Right cardiac atrium (tissue), 5 donors: ENCODE data around the gene CDC42BPB. TPM values are rescaled to one million over a fixed set of nuclear protein-coding genes. Genes with fewer than 3 reads are reported as not detected.

Experiments used
- ATAC-seq, 2 donors: fragments of 200-7000 bp; cut with Tn5 transposase; one replicate each; pipeline versions ENCODE4 v1.8.0 to v1.9.1; 2020; ENCODE audit warnings: moderate library complexity in 2 of 2, mild to moderate bottlenecking in 1 of 2
- DNase-seq, 3 donors: peaks; one replicate each; pipeline ENCODE4 v3.0.0-alpha.2; 2020
- H3K27ac ChIP-seq: one replicate; pipeline ENCODE4 v1.5.1; 2013; ENCODE audit warnings: mild to moderate bottlenecking, low read length, control low read depth, moderate library complexity
- H3K27me3 ChIP-seq: one replicate; pipeline ENCODE4 v1.6.1; 2013; ENCODE audit not compliant: control insufficient read depth, insufficient read depth
- H3K4me1 ChIP-seq: one replicate; pipeline ENCODE4 v1.6.1; 2013; ENCODE audit warnings: low read length; ENCODE audit not compliant: control insufficient read depth, insufficient read depth
- H3K4me3 ChIP-seq: one replicate; pipeline ENCODE4 v1.5.1; 2013; ENCODE audit warnings: low read length, control low read depth
- H3K9me3 ChIP-seq: one replicate; pipeline ENCODE4 v1.6.1; 2013; ENCODE audit warnings: low read length; ENCODE audit not compliant: control insufficient read depth
- WGBS: extraction: QIAGEN DNeasy Blood & Tissue Kit; methylation state at CpG from one replicate; pipeline ENCODE4 v1.1.7; 2013; 5-methylcytosine and 5-hydroxymethylcytosine counted together
- intact Hi-C, 4 donors: fragments of 100-400 bp; cut with DNase I; formaldehyde crosslinking; loops; one replicate each; pipeline versions ENCODE4 v1.11.0 to v1.14.0; 2022 to 2023
- polyA plus RNA-seq: library from polyadenylated mRNA; stranded (reverse); fragments of 200-250 nt; gene quantifications from one replicate; pipeline ENCODE4 v1.2.3, GENCODE V29; 2013
- total RNA-seq, 4 donors: library from RNA; stranded (reverse); fragmentation: NEBNext Ultra II Directional; extraction: Animal tissue kit (Norgen Biotek cat#: 25700); gene quantifications; one replicate each; pipeline ENCODE4 v1.2.1, GENCODE V29; 2021
- donor health status: healthy with polysubstance abuse.
- donor health status: DM: no; HTN: yes; CAD: no.
- donor health status: DM: no; HTN: no; CAD: no.
- donor health status: DM: no; HTN: yes; CAD: no; lungs with severe emphysema.
- donor health status: DM: yes; HTN: yes; CAD: no.

CDC42BPB gene
- total and polyA plus RNA-seq, 5 donors: 42.5 to 82.5 (median 69.7) TPM

DNA sequence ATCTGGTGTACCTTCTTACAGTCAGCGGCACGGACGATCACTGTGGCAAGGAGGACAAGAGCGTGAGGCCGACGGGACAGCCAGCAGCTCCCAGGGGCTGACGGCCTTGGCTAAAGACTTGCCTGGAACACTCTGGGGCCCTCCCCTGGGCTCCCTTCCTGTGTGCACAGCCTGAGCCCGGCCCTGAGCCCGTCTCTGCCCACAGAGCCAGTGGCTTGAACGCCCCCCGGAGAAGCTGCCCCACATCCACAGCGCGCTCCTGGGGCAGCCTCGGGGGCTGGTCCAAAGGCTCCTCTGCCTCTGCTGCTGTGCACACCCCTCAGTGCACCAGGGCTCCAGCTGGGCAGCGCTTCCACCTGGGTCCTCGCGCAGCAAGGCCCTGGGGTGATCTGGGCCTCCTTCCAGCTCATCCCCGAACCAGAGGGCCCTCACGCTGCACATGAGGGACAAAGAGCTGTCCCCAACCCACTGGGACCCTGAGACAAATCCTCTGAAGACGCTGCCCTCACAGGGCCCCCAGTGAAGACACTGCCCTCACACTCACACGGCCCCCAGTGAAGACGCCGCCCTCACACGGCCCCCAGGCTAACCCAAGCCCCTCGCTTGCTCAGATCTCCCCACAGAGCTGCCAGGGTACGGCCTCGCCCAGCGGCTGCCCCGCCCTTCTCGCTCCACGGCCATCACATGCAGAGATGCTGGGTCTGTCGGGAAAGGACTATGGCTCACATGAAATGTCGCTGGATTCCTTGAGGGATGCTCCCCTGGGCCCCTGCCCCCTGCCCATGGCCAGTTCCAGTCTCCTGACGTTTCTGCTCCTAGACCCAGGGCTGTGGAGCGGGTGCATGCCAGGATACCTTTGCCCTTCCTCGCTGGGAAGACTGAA, 112.7 kb downstream of the CDC42BPB start:
- Histone ChIP-seq H3K9me3 (no peaks in the 10 kb centered on the region), H3K4me3 (no peak overlapping the region), H3K27ac (no peak overlapping the region), H3K4me1 (no peaks in the 10 kb centered on the region), H3K27me3 (no peaks in the 10 kb centered on the region)
- peak in 1 of 2 donors; percentile 4 for ATAC-seq
- DNase-seq: peak in 1 of 3 donors; percentile 48
- intact Hi-C loops: no loop called here
- 92% methylated on average over 36 of the region's 36 CpGs for WGBS

- H3K27me3 ChIP-seq: no peaks in the 10 kb centered on the region
Measured at GRCh38 chr14:102943979-102944378, 113.4 kb downstream of the CDC42BPB start.

DNA sequence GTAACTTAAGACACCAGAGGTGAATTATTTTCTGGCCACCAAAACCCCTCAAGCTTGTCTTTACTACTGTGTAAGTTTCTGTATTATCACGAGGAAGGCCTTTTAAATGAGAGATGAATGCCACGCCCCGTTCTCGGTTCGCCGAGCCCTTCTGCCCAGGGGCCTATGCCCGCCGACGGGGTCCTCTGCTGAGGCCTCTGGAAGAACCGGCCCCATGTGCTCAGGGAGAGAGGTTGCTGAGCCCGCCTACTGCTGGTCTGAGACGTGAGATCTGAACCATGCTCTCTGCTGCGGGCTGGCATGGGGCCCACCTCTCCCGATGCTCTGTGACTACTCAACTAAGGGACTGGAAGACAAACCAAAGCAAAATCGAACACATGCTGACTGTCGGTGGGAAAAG, 113.9 kb downstream of the CDC42BPB start:
- no peak for DNase-seq
- no peaks in the 10 kb centered on the region for H3K4me1 ChIP-seq
- H3K27me3 ChIP-seq: no peaks in the 10 kb centered on the region
- no peaks in the 10 kb centered on the region for H3K9me3 ChIP-seq
- intact Hi-C loops: no loop called here
- ATAC-seq: no peak
- WGBS: 88% methylated on average over 16 of the region's 16 CpGs
- no peak overlapping the region for H3K27ac ChIP-seq
- no peak overlapping the region for H3K4me3 ChIP-seq

More at GRCh38 chr14:102943979-102944378, 113.4 kb downstream of the CDC42BPB start:
- H3K27ac ChIP-seq: no peak overlapping the region
- H3K4me1 ChIP-seq: no peaks in the 10 kb centered on the region
- DNase-seq: no peak
- ATAC-seq: no peak
- H3K9me3 ChIP-seq: no peaks in the 10 kb centered on the region
- no peak overlapping the region for H3K4me3 ChIP-seq
- intact Hi-C loops: no loop called here
- 93% methylated on average over 15 of the region's 15 CpGs for WGBS

- no peaks in the 10 kb centered on the region for H3K4me1 ChIP-seq
- intact Hi-C loops: no loop called here
- WGBS: 86% methylated on average over 13 of the region's 13 CpGs
- no peaks in the 10 kb centered on the region for H3K9me3 ChIP-seq
- DNase-seq: no peak
- H3K27ac ChIP-seq: no peak overlapping the region
- H3K27me3 ChIP-seq: no peaks in the 10 kb centered on the region
- no peak overlapping the region for H3K4me3 ChIP-seq
- ATAC-seq: peak in 1 of 2 donors; percentile 6
Measured at GRCh38 chr14:102942069-102942468, 115.3 kb downstream of the CDC42BPB start.

GRCh38 chr14:102941419-102942011, 115.8 kb downstream of the CDC42BPB start:
- ATAC-seq (no peak), DNase-seq (no peak)
- Histone ChIP-seq H3K4me1 (no peaks in the 10 kb centered on the region), H3K27me3 (no peaks in the 10 kb centered on the region), H3K4me3 (no peak overlapping the region), H3K27ac (no peak overlapping the region), H3K9me3 (no peaks in the 10 kb centered on the region)
- intact Hi-C loops: no loop called here
- WGBS: 64% methylated on average over 10 of the region's 10 CpGs

DNA sequence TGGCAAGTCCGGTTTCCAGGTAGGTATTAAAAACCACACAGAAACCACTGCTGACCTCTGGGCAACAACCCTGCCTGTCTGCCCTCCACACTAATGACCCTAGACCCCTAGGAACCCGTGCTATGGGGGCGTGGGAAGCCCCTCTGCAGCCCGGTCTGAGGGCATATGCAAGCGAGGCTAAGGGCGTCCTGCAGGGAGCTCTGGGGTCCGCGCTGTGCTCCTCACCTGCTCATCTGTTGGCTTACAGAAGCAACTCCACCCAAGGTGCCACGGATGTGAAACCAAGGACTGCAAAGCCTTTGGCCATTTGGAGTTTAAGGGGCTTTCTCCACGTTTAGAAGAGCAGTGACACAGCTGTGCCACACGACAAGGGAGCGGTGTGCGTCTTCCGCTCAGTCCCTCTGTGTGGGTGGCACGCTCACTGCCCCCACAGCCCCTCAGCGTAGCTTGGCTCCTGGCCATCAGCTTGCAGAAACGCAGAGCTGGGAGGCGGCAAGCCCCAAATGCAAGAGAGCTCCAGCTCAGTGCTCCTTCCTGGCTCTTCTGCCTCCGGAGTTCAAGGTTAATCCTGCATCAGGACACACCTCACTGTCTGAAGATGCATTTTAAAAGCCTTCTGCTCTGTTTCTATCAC, 116.5 kb downstream of the CDC42BPB start:
- H3K4me1 ChIP-seq: no peaks in the 10 kb centered on the region
- H3K4me3 ChIP-seq: no peak overlapping the region
- DNase-seq (peak in 1 of 3 donors; percentile 42), ATAC-seq (no peak)
- WGBS: 75% methylated on average over 19 of the region's 19 CpGs
- no peaks in the 10 kb centered on the region for H3K9me3 ChIP-seq
- H3K27ac ChIP-seq: no peak overlapping the region
- no peaks in the 10 kb centered on the region for H3K27me3 ChIP-seq
- intact Hi-C loops: no loop called here

- H3K27me3 ChIP-seq: no peaks in the 10 kb centered on the region
- H3K4me3 ChIP-seq: no peak overlapping the region
- no peaks in the 10 kb centered on the region for H3K4me1 ChIP-seq
- no peak overlapping the region for H3K27ac ChIP-seq
- ATAC-seq (peak in 1 of 2 donors; percentile 19), DNase-seq (peak in 1 of 3 donors; percentile 58)
- WGBS: 93% methylated on average over 43 of the region's 43 CpGs
- H3K9me3 ChIP-seq: no peaks in the 10 kb centered on the region
- intact Hi-C loops: no loop called here
Measured at GRCh38 chr14:102939820-102940561, 117.4 kb downstream of the CDC42BPB start.

GRCh38 chr14:102939329-102939728, 118.0 kb downstream of the CDC42BPB start:
- intact Hi-C loops: no loop called here
- DNase-seq: no peak
- Histone ChIP-seq H3K4me1 (no peaks in the 10 kb centered on the region), H3K4me3 (no peak overlapping the region), H3K9me3 (no peaks in the 10 kb centered on the region), H3K27me3 (no peaks in the 10 kb centered on the region), H3K27ac (no peak overlapping the region)
- 95% methylated on average over 18 of the region's 18 CpGs for WGBS
- ATAC-seq: no peak

- H3K27ac ChIP-seq: no peak overlapping the region
- H3K4me3 ChIP-seq: no peak overlapping the region
- DNase-seq (peak in 1 of 3 donors; percentile 49), ATAC-seq (no peak)
- H3K4me1 ChIP-seq: no peaks in the 10 kb centered on the region
- WGBS: 86% methylated on average over 12 of the region's 12 CpGs
- intact Hi-C loops: no loop called here
- H3K9me3 ChIP-seq: no peaks in the 10 kb centered on the region
- no peaks in the 10 kb centered on the region for H3K27me3 ChIP-seq
Measured at GRCh38 chr14:102938191-102938590, 119.2 kb downstream of the CDC42BPB start.

DNA sequence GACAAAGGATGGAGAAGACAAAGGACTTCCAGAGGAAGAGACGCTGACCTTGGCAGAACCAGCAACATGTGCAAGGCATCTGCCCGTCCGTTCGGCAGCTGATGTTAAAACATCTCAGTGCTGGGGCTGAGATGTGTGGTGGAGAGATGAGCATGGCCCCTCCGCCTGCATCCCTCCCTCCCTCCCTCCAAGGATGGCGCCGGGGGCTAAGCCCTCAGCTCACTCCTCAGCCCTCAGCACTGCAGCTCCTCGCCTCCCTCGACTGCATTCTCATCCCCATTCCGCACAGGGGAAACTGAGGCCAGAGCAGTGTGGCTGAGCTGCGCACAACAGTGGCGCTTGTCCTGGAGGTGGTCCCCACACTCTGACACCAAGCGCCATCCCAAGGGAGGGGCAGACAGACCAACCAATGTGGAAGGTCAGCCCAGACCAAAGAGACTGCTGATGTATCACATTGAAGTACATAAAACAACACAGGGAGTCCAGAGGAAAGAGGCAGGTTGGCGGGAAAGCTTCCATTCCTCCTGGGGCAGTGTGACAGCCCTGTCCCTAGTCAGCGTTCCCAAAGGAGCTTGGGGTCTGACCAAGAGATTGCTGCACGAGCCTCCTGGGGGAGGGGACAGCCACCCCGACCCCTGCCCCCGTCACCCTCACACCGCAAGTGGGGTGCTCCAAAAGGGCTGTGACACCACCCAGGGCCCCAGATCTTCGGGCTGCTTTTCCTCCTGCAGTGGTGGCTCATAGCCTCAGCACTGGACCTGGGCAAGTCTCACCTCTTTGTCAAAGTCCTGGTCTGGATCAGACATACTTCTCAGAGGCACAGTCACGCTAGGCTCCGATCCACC, 119.8 kb downstream of the CDC42BPB start:
- Histone ChIP-seq H3K27ac (no peak overlapping the region), H3K9me3 (no peaks in the 10 kb centered on the region), H3K4me3 (no peak overlapping the region), H3K27me3 (no peaks in the 10 kb centered on the region), H3K4me1 (no peaks in the 10 kb centered on the region)
- WGBS: 90% methylated on average over 22 of the region's 22 CpGs
- ATAC-seq: no peak
- intact Hi-C loops: no loop called here
- peak in 2 of 3 donors; percentile 20 to 36 for DNase-seq
